Measurements from ENCODE around the gene DYSF. TPM values are rescaled to one million over a fixed set of nuclear protein-coding genes. Genes with fewer than 3 reads are reported as not detected.
"Not testable (repeated sequence)": the region's sequence is repeated elsewhere in the genome, so short reads cannot be mapped to it uniquely, and the experiment has no call there.

DYSF gene
- total RNA-seq, 1 experiment from 2014 or later = 5.5 TPM

DNA sequence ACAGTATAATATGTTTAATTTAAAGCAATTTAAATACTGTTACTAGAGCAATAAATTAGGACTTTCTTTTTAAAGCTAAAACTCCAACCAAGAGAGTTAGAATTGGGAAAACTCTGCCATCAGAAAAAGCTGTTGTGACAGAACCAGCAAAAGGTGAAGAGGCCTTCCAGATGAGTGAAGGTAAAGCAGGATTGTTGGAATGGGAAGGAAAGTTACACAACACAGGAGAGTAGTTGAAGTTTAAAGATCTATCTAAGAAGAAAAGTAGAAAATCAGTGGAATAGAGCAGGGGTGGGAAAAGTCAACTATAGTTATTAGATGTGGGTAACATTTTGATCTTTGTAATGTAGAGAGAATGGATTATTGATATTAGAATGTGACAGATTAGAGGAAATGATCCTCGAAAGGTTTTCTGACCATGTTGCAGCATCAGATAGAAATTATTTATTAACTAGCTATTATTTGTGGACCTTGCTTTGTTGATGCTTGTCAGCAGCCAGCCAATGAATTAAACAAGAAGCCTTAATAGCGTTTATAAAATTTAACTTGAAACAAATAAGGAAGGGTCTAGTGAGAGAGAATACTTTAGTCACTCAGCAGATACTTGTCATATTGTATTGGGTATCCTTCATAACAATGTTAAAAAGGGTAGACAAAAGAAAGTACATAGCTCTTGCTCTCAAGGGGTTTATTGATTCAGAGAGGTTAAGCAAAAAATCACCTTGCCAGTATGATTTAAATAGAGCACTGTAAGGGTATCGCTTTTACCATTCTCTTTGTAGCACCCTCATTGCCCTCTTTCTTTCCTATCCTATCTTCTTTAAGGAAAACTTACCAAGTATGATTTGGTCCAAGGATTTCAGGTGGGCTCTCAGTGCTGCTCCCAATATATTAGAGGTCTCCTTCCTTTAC, 24.6 kb upstream of the DYSF start:
- H3K18ac ChIP-seq (ENCODE audit: insufficient read length, low read depth, low read length) = no peak overlapping the region
- no peaks in the 10 kb centered on the region for H3K4me1 ChIP-seq (ENCODE audit: insufficient read depth, low read length)
- H2BK15ac ChIP-seq (ENCODE audit: low read depth, low read length) = no peak overlapping the region
- H3K4ac ChIP-seq (ENCODE audit: low read depth, low read length) = no peak overlapping the region
- no peak overlapping the region for H4K5ac ChIP-seq (ENCODE audit: insufficient read length, low read depth, low read length)
- DNase-seq = no peak
- H3K9me3 ChIP-seq (ENCODE audit: control insufficient read depth, low read depth, low read length) = no peaks in the 10 kb centered on the region
- no peak overlapping the region for H3K27ac ChIP-seq (ENCODE audit: insufficient read length, low read depth, low read length)
- no peaks in the 10 kb centered on the region for H3K79me2 ChIP-seq (ENCODE audit: insufficient read depth, low read length)
- no peaks in the 10 kb centered on the region for H3K23me2 ChIP-seq (ENCODE audit: insufficient read length, low read depth, low read length, poor library complexity, severe bottlenecking)
- no peak overlapping the region for H2AK5ac ChIP-seq (ENCODE audit: insufficient read length, low read length)
- no peak overlapping the region for H3T11ph ChIP-seq (ENCODE audit: low read length)
- Mint-ChIP-seq H3K36me3 (ENCODE audit: insufficient read depth in 1 of 3, low read depth in 3 of 3) (peaks cover 32 to 86% (median 82%) of the 10 kb centered on the region in 3 experiments), H3K4me3 (no peak overlapping the region), H3K27ac (no peak overlapping the region), H3K9me3 (no peaks in the 10 kb centered on the region), H3K4me1 (no peaks in the 10 kb centered on the region), H3K27me3 (ENCODE audit: low read depth) (no peaks in the 10 kb centered on the region)
- no peaks in the 10 kb centered on the region for H3K27me3 ChIP-seq (ENCODE audit: insufficient read depth, low read length)
- peaks cover 2% of the 10 kb centered on the region for H3K79me1 ChIP-seq (ENCODE audit: insufficient read depth, low read depth, low read length, poor library complexity, severe bottlenecking)
- H3K9ac ChIP-seq (ENCODE audit: extremely low read depth, insufficient read length, low read length) = no peak overlapping the region
- no peak overlapping the region for H2BK120ac ChIP-seq (ENCODE audit: low read depth, low read length, poor library complexity, severe bottlenecking)
- no peaks in the 10 kb centered on the region for H4K20me1 ChIP-seq (ENCODE audit: control insufficient read depth, insufficient read depth, insufficient read length)
- no peak overlapping the region for H3K56ac ChIP-seq (ENCODE audit: insufficient read length, low read depth, low read length)
- no peak overlapping the region for H2BK5ac ChIP-seq (ENCODE audit: insufficient read length, low read length)
- no peak overlapping the region for H3K14ac ChIP-seq (ENCODE audit: insufficient read depth, low read length)
- H2BK12ac ChIP-seq (ENCODE audit: insufficient read length, low read depth, low read length) = no peak overlapping the region
- H4K91ac ChIP-seq (ENCODE audit: insufficient read length, low read depth, low read length) = no peak overlapping the region
- no CpG with 5 or more reads among the region's 3 CpGs for WGBS (ENCODE audit: extremely low coverage, insufficient read length, low lambda C conversion rate)
- H2AFZ ChIP-seq (ENCODE audit: low read length) = no peak overlapping the region
- TF ChIP-seq, protein P1, sequence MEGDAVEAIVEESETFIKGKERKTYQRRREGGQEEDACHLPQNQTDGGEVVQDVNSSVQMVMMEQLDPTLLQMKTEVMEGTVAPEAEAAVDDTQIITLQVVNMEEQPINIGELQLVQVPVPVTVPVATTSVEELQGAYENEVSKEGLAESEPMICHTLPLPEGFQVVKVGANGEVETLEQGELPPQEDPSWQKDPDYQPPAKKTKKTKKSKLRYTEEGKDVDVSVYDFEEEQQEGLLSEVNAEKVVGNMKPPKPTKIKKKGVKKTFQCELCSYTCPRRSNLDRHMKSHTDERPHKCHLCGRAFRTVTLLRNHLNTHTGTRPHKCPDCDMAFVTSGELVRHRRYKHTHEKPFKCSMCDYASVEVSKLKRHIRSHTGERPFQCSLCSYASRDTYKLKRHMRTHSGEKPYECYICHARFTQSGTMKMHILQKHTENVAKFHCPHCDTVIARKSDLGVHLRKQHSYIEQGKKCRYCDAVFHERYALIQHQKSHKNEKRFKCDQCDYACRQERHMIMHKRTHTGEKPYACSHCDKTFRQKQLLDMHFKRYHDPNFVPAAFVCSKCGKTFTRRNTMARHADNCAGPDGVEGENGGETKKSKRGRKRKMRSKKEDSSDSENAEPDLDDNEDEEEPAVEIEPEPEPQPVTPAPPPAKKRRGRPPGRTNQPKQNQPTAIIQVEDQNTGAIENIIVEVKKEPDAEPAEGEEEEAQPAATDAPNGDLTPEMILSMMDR (conservative IDR thresholded peaks at IDR 0.05) = no peak
- H4K8ac ChIP-seq (replicated peaks; ENCODE audit: insufficient read length, low read depth, low read length) = no peak overlapping the region
- H3K23ac ChIP-seq (ENCODE audit: insufficient read length, low read depth, low read length) = no peak overlapping the region
- H2BK20ac ChIP-seq (ENCODE audit: low read depth, low read length, poor library complexity, severe bottlenecking) = no peak overlapping the region
- H3K4me2 ChIP-seq (ENCODE audit: insufficient read depth, insufficient read length, low read length) = no peak overlapping the region

DNA sequence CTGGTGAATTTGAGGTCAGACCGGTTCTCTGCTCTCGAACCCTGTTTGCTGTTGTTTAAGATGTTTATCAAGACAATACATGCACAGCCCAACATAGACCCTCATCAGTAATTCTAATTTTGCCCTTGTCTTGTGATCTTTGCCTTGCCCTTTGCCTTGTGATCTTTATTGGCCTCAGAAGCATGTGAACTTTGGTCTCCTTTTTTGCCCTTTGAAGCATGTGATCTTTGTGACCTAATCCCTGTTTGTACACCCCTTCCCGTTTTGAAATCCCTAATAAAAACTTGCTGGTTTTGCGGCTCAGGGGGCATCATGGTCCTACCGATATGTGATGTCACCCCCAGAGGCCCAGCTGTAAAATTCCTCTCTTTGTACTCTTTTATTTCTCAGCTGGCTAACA, 8.2 kb upstream of the DYSF start:
- no CpG with 5 or more reads among the region's 5 CpGs for WGBS (ENCODE audit: extremely low coverage, insufficient read length, low lambda C conversion rate)
- H2AK5ac ChIP-seq (ENCODE audit: insufficient read length, low read length); H2BK15ac ChIP-seq (ENCODE audit: low read depth, low read length); H2AFZ ChIP-seq (ENCODE audit: low read length); H3K36me3 Mint-ChIP-seq (ENCODE audit: insufficient read depth in 1 of 3, low read depth in 3 of 3); H2BK120ac ChIP-seq (ENCODE audit: low read depth, low read length, poor library complexity, severe bottlenecking); H3K27ac Mint-ChIP-seq; H3K9me3 ChIP-seq (ENCODE audit: control insufficient read depth, low read depth, low read length); H3K14ac ChIP-seq (ENCODE audit: insufficient read depth, low read length); H3K79me1 ChIP-seq (ENCODE audit: insufficient read depth, low read depth, low read length, poor library complexity, severe bottlenecking); H3K9ac ChIP-seq (ENCODE audit: extremely low read depth, insufficient read length, low read length); H2BK5ac ChIP-seq (ENCODE audit: insufficient read length, low read length); H2BK12ac ChIP-seq (ENCODE audit: insufficient read length, low read depth, low read length); H3K4me3 Mint-ChIP-seq; DNase-seq; H4K8ac ChIP-seq (replicated peaks; ENCODE audit: insufficient read length, low read depth, low read length); H3K9me3 Mint-ChIP-seq; H3T11ph ChIP-seq (ENCODE audit: low read length); H3K27me3 Mint-ChIP-seq (ENCODE audit: low read depth); H4K5ac ChIP-seq (ENCODE audit: insufficient read length, low read depth, low read length); H3K56ac ChIP-seq (ENCODE audit: insufficient read length, low read depth, low read length); H3K4ac ChIP-seq (ENCODE audit: low read depth, low read length); H3K4me2 ChIP-seq (ENCODE audit: insufficient read depth, insufficient read length, low read length); H3K18ac ChIP-seq (ENCODE audit: insufficient read length, low read depth, low read length); H3K27ac ChIP-seq (ENCODE audit: insufficient read length, low read depth, low read length); H2BK20ac ChIP-seq (ENCODE audit: low read depth, low read length, poor library complexity, severe bottlenecking); H4K91ac ChIP-seq (ENCODE audit: insufficient read length, low read depth, low read length); H3K23ac ChIP-seq (ENCODE audit: insufficient read length, low read depth, low read length); H3K4me1 Mint-ChIP-seq; H3K27me3 ChIP-seq (ENCODE audit: insufficient read depth, low read length); H3K79me2 ChIP-seq (ENCODE audit: insufficient read depth, low read length); H3K4me1 ChIP-seq (ENCODE audit: insufficient read depth, low read length); H4K20me1 ChIP-seq (ENCODE audit: control insufficient read depth, insufficient read depth, insufficient read length); H3K23me2 ChIP-seq (ENCODE audit: insufficient read length, low read depth, low read length, poor library complexity, severe bottlenecking): not testable (repeated sequence)

All from H9 (cell line).